ENCODE measurements around the gene CDC42BPB. TPM values are rescaled to one million over a fixed set of nuclear protein-coding genes. Genes with fewer than 3 reads are reported as not detected.
A peak's percentile ranks its signal among the peaks of the same experiment; 100 is the strongest.
"Not testable (repeated sequence)": the region's sequence is repeated elsewhere in the genome, so short reads cannot be mapped to it uniquely, and the experiment has no call there.

The CDC42BPB gene
- total RNA-seq, 2 experiments from 2014 or later, result 6.4 to 7.4 TPM

DNA sequence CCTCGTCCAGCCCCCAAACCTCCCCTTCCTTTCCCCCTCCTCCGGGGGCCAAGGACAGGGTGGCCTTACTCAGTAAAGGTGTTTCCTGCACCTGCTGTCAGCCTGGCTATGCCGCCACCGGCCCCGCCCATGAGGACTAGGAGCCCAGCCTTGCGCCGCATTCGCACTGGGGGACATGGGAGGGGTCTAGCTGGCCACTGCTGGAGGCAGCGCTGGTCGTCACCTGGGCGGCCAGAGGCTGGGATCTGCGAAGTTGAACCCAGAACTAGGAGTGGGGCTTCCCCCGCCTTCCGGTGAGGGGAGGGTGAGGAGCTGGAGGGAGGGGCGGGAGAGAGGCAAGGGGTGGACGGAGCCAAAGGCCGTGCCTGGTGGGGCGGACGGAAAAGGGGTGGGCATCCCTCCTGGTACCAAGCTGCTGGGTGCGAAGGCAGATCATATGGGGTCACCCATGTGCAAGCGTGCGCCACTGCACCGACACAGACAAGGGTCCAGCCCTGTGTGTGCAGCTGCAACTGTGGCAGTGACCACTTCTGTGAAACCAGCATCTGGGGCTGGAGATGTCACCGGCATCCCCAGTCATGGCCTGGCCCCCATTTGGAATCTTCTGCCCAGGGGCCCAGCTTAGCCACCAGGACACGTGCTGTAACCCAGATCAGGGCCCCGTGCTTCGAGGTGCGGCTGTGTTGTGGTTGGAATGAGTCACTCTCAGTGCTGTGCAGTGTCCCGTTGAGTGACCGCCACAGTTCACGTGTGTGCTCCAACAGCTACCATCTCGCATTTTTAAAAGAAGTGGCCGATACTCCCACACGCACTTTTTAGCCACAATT is 126.4 kb downstream of the CDC42BPB start:
- no peak overlapping the region for H3K27ac Mint-ChIP-seq

DNA sequence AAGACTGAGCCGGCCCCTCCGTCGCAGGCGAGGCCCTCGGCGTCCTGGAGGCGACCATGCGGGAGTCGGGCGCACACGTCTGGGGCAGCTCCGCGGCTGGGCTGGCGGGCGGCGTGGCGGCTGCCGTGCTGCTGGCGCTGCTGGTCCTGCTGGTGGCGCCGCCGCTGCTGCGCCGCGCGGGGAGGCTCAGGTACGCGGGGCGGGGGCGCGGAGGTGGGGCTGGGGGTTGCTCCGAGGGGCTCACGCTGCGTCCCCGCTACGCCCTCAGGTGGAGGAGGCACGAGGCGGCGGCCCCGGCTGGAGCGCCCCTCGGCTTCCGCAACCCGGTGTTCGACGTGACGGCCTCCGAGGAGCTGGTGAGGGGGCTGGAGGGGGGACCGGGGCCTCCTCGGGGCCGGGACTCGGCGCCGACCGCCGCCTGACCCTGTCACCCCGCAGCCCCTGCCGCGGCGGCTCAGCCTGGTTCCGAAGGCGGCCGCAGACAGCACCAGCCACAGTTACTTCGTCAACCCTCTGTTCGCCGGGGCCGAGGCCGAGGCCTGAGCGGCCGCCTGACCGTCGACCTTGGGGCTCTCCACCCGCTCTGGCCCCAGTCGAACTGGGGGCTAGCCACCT is 127.1 kb downstream of the CDC42BPB start:
- ChIA-PET POLR2A (no interaction called here), CTCF (interaction anchor here (0.5 to 1.5 kb wide), 2 partner anchors 155 to 236 kb away, joined by 3 to 5 read pairs; no protein-coding TSS in a partner anchor)
- intact Hi-C loops (cut with micrococcal nuclease), result no loop called here
- no peaks in the 10 kb centered on the region for H3K36me3 Mint-ChIP-seq
- peaks cover 24% of the 10 kb centered on the region for H3K27me3 Mint-ChIP-seq
- no peak overlapping the region for H3K27ac Mint-ChIP-seq
- H3K9me3 Mint-ChIP-seq, result no peaks in the 10 kb centered on the region
- peaks cover 10% of the 10 kb centered on the region for H3K4me1 Mint-ChIP-seq (ENCODE audit: low read depth)
- H3K4me3 Mint-ChIP-seq, result no peak overlapping the region
- no peak for DNase-seq

More for the DNA sequence above, 126.4 kb downstream of the CDC42BPB start:
- no peak for DNase-seq
- Mint-ChIP-seq H3K27me3 (peaks cover 20% of the 10 kb centered on the region), H3K4me1 (ENCODE audit: low read depth) (peaks cover 10% of the 10 kb centered on the region), H3K36me3 (no peaks in the 10 kb centered on the region), H3K9me3 (no peaks in the 10 kb centered on the region), H3K4me3 (no peak overlapping the region)
- intact Hi-C loops (cut with micrococcal nuclease), result no loop called here
- ChIA-PET POLR2A (no interaction called here), CTCF (interaction anchor here (1.5 kb wide), 1 partner anchor 236 kb away, joined by 5 read pairs; no protein-coding TSS in a partner anchor)

DNA sequence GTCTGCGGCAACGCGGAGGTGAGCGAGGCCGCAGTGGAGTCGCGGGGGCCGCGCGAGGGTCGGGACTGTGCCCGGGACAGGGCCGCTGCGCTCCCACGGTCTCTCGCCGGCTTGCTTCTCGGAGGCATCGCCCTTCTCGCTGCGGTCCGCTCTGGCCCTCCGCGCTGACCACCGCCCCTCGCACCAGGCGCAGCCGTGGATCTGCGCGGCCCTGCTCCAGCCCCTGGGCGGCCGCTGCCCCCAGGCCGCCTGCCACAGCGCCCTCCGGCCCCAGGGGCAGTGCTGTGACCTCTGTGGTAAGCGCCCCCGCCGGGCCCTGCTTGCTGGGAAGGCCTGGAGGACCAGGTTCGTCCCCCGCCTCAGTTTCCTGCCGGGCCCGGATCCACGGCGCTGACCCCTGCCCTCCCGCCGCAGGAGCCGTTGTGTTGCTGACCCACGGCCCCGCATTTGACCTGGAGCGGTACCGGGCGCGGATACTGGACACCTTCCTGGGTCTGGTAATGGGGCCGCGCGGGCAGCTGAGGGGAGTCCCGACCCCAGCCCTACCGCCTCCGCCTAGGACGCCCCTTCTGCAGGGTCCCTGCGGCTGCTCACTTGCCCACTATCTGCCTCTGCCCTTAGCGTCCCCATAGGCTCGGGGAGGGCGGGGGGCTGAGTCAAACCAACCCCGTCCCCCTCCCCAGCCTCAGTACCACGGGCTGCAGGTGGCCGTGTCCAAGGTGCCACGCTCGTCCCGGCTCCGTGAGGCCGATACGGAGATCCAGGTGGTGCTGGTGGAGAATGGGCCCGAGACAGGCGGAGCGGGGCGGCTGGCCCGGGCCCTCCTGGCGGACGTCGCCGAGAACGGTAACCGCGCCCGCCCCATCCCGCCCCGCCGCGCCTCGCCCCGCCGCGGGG is 127.9 kb downstream of the CDC42BPB start:
- H3K27me3 Mint-ChIP-seq, result peaks cover 26% of the 10 kb centered on the region
- ChIA-PET CTCF (interaction anchor here (0.5 to 1.5 kb wide), 2 partner anchors 154 to 235 kb away, joined by 3 to 5 read pairs; no protein-coding TSS in a partner anchor), POLR2A (no interaction called here)
- no peak for DNase-seq
- H3K36me3 Mint-ChIP-seq, result no peaks in the 10 kb centered on the region
- H3K9me3 Mint-ChIP-seq, result no peaks in the 10 kb centered on the region
- H3K27ac Mint-ChIP-seq, result no peak overlapping the region
- no peak overlapping the region for H3K4me3 Mint-ChIP-seq
- intact Hi-C loops (cut with micrococcal nuclease), result no loop called here
- H3K4me1 Mint-ChIP-seq (ENCODE audit: low read depth), result peaks cover 10% of the 10 kb centered on the region

GRCh38 chr14:102928412-102929240 is 128.7 kb downstream of the CDC42BPB start:
- Mint-ChIP-seq H3K9me3 (no peaks in the 10 kb centered on the region), H3K36me3 (no peaks in the 10 kb centered on the region), H3K4me3 (peak overlapping the region; percentile 35), H3K27me3 (peaks cover 30% of the 10 kb centered on the region), H3K4me1 (ENCODE audit: low read depth) (peaks cover 17% of the 10 kb centered on the region), H3K27ac (no peak overlapping the region)
- POLR2A ChIA-PET, result no interaction called here
- peak; percentile 71 for DNase-seq
- intact Hi-C loops (cut with micrococcal nuclease), result no loop called here
- CTCF ChIA-PET, result interaction anchor here (0.9 kb wide), 1 partner anchor 11 kb away, joined by 3 read pairs; no protein-coding TSS in a partner anchor

DNA sequence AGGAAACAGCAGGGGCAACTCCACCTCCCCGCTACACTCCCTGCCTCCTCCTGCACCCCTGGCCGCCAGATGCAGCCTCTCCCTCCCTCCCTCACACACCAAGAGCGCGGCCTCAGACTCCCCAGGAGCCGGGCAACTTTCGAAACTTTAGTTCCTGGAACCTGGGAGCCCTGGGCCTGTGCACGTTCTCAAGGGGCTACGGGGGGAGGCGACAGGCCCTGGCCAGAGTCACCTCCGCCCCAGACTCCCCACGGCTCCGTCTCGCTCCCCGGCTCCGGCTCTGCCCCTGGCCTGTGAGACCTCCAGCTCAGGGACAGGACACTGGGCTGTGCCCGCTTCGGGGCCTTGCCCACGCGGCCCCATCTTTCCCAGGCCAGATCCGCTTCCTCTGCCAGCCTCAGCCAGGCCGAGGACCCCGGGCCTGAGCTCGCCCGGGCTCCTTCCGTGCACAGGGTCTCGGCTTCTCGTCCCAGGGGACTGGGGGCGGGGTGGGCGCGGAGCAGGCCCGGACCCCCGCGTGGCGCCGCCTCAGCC is 129.4 kb downstream of the CDC42BPB start:
- POLR2A ChIA-PET, result no interaction called here
- CTCF ChIA-PET, result interaction anchor here (0.9 kb wide), 1 partner anchor 10 kb away, joined by 3 read pairs; no protein-coding TSS in a partner anchor
- Mint-ChIP-seq H3K27me3 (peaks cover 33% of the 10 kb centered on the region), H3K9me3 (no peaks in the 10 kb centered on the region), H3K27ac (no peak overlapping the region), H3K4me1 (ENCODE audit: low read depth) (peaks cover 20% of the 10 kb centered on the region), H3K36me3 (no peaks in the 10 kb centered on the region), H3K4me3 (peak overlapping the region; percentile 35)
- intact Hi-C loops (cut with micrococcal nuclease), result no loop called here
- DNase-seq, result no peak

DNA sequence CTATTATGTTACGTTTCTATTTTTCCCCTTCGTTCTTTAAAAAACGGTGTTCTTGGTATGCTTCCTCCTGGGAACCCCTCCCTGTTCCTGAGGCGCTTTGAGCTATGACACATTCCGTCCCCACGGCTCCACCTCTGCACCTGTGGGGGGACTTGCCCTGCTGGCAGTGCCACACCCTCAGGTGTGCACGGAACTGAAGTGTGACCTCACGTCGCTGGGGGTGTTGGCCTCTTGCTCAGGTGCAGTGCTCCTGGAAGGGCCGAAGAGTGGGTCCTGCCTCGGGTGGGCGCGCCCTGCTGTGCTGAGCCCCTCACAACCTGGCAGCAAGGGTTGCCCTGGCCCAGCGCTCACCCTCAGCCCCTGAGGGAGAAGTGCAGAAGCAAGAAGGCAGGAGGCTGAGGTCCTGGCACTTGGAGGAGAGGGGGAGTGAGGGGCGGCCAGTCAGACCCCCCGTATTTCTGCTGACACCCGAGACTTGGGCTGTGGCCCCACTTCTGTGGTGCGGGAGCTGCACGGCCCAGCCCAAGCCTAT is 129.9 kb downstream of the CDC42BPB start:
- H3K36me3 Mint-ChIP-seq, result no peaks in the 10 kb centered on the region
- H3K27ac Mint-ChIP-seq, result no peak overlapping the region
- ChIA-PET POLR2A (no interaction called here), CTCF (interaction anchor here (0.5 kb wide), 1 partner anchor 152 kb away, joined by 3 read pairs; no protein-coding TSS in a partner anchor)
- H3K9me3 Mint-ChIP-seq, result no peaks in the 10 kb centered on the region
- no peak for DNase-seq
- H3K4me3 Mint-ChIP-seq, result no peak overlapping the region
- peaks cover 21% of the 10 kb centered on the region for H3K4me1 Mint-ChIP-seq (ENCODE audit: low read depth)
- intact Hi-C loops (cut with micrococcal nuclease), result no loop called here
- peaks cover 34% of the 10 kb centered on the region for H3K27me3 Mint-ChIP-seq

- H3K4me3 Mint-ChIP-seq; H3K9me3 Mint-ChIP-seq; DNase-seq; POLR2A ChIA-PET; CTCF ChIA-PET; intact Hi-C loops (cut with micrococcal nuclease); H3K36me3 Mint-ChIP-seq; H3K27ac Mint-ChIP-seq: not testable (repeated sequence)
- Mint-ChIP-seq H3K27me3 (peaks cover 34% of the 10 kb centered on the region), H3K4me1 (ENCODE audit: low read depth) (peaks cover 21% of the 10 kb centered on the region)
Measured at GRCh38 chr14:102926840-102927239, 130.5 kb downstream of the CDC42BPB start.

GRCh38 chr14:102926104-102926503 is 131.2 kb downstream of the CDC42BPB start:
- ChIA-PET CTCF (no interaction called here), POLR2A (interaction anchor here (0.5 kb wide), 1 partner anchor 312 kb away, joined by 4 read pairs; no protein-coding TSS in a partner anchor)
- Mint-ChIP-seq H3K36me3 (no peaks in the 10 kb centered on the region), H3K4me3 (no peak overlapping the region), H3K9me3 (no peaks in the 10 kb centered on the region), H3K4me1 (ENCODE audit: low read depth) (peaks cover 21% of the 10 kb centered on the region), H3K27ac (no peak overlapping the region), H3K27me3 (peaks cover 31% of the 10 kb centered on the region)
- intact Hi-C loops (cut with micrococcal nuclease), result no loop called here
- DNase-seq, result no peak

DNA sequence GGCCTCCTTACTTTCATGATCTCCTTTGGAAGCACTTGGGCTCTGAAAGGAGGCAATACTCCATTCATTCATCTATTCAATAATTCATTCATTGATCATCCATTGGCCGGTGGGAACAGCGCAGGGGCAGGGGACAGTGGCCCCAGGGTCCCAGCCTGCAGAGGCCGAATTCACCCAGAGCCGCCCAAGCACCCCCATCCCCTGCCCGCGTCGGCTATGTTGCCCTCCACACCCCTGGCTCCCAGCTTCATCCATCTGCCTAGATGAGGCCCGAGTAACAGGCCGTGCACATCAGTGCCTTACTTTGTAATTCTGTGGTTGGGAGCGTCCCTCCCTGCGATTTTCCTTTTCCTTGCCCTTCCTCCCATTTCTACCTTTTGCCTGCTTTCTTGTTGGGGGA is 131.7 kb downstream of the CDC42BPB start:
- no peaks in the 10 kb centered on the region for H3K36me3 Mint-ChIP-seq
- H3K27me3 Mint-ChIP-seq, result peaks cover 27% of the 10 kb centered on the region
- no peak overlapping the region for H3K27ac Mint-ChIP-seq
- intact Hi-C loops (cut with micrococcal nuclease), result no loop called here
- ChIA-PET POLR2A (interaction anchor here (0.5 kb wide), 1 partner anchor 311 kb away, joined by 4 read pairs; no protein-coding TSS in a partner anchor), CTCF (no interaction called here)
- DNase-seq, result no peak
- peaks cover 21% of the 10 kb centered on the region for H3K4me1 Mint-ChIP-seq (ENCODE audit: low read depth)
- H3K4me3 Mint-ChIP-seq, result no peak overlapping the region
- H3K9me3 Mint-ChIP-seq, result no peaks in the 10 kb centered on the region

GRCh38 chr14:102924632-102925588 is 132.4 kb downstream of the CDC42BPB start:
- DNase-seq, result no peak
- H3K27me3 Mint-ChIP-seq, result peaks cover 27% of the 10 kb centered on the region
- ChIA-PET CTCF (interaction anchor here (1.1 to 1.2 kb wide), 2 partner anchors 9 to 230 kb away, joined by 4 read pairs; no protein-coding TSS in a partner anchor), POLR2A (no interaction called here)
- no peaks in the 10 kb centered on the region for H3K36me3 Mint-ChIP-seq
- peaks cover 21% of the 10 kb centered on the region for H3K4me1 Mint-ChIP-seq (ENCODE audit: low read depth)
- no peaks in the 10 kb centered on the region for H3K9me3 Mint-ChIP-seq
- no peak overlapping the region for H3K4me3 Mint-ChIP-seq
- intact Hi-C loops (cut with micrococcal nuclease), result no loop called here
- H3K27ac Mint-ChIP-seq, result no peak overlapping the region

Data from activated CD4-positive, alpha-beta memory T cell treated with anti-CD3 and anti-CD28 coated beads for 36 hours (primary cell).